CD4-positive, alpha-beta T cell (primary cell): ENCODE results near the gene EXOSC10. TPM values are rescaled to one million over a fixed set of nuclear protein-coding genes. Genes with fewer than 3 reads are reported as not detected.

Experiments
- ATAC-seq: fragments of 200-7000 bp; cut with Tn5 transposase; one replicate; pipeline ENCODE4 v1.10.0; 2022; ENCODE audit warnings: mild to moderate bottlenecking; ENCODE audit not compliant: poor library complexity
- CTCF ChIA-PET: fragments of 350-600 bp; sonication (Branson Sonifier 250); formaldehyde crosslinking; loops from one replicate; lab custom pipeline; 2021; ENCODE audit warnings: antibody characterized with exemption, inconsistent platforms; lab: Charles Lee
- POLR2A ChIA-PET: fragments of 350-600 bp; sonication (Branson Sonifier 250); formaldehyde crosslinking; loops from one replicate; lab custom pipeline; 2021; ENCODE audit warnings: antibody characterized with exemption, inconsistent platforms; lab: Charles Lee
- DNase-seq, 14 experiments: peaks; one replicate each; pipeline ENCODE4 v3.0.0-alpha.2; 2013 to 2020; ENCODE audit warnings: mixed read lengths in 2 of 14
- H3K27ac ChIP-seq, 2 donors: one replicate each; pipeline versions ENCODE4 v1.5.1 to v1.7.0; 2013; ENCODE audit warnings: low read length in 2 of 2, low read depth in 1 of 2, mild to moderate bottlenecking in 1 of 2
- H3K27me3 ChIP-seq, 2 experiments: 1 replicate in 1 of 2; 2 replicates in 1 of 2; pipeline versions ENCODE4 v1.6.1 to v1.7.0; 2013; ENCODE audit warnings: low read length in 2 of 2, control low read depth in 1 of 2, mild to moderate bottlenecking in 1 of 2, moderate library complexity in 1 of 2; ENCODE audit not compliant: insufficient read depth in 2 of 2, control insufficient read depth in 1 of 2
- H3K36me3 ChIP-seq: one replicate; pipeline ENCODE4 v1.6.1; 2013; ENCODE audit warnings: low read length, control low read depth; ENCODE audit not compliant: insufficient read depth
- H3K4me1 ChIP-seq: one replicate; pipeline ENCODE4 v1.6.1; 2013; ENCODE audit warnings: low read length, control low read depth; ENCODE audit not compliant: insufficient read depth
- H3K4me3 ChIP-seq: one replicate; pipeline ENCODE4 v1.5.1; 2013; ENCODE audit warnings: mild to moderate bottlenecking, low read length, moderate library complexity
- H3K9me3 ChIP-seq, 2 experiments: 1 replicate in 1 of 2; 2 replicates in 1 of 2; pipeline versions ENCODE4 v1.6.1 to v1.7.0; 2013; ENCODE audit warnings: low read length in 2 of 2, mild to moderate bottlenecking in 2 of 2, control low read depth in 1 of 2, moderate library complexity in 1 of 2; ENCODE audit not compliant: control insufficient read depth in 1 of 2, insufficient read depth in 1 of 2
- H3K27ac Mint-ChIP-seq: one replicate; pipeline ENCODE4 v1.8.0; 2020; ENCODE audit warnings: mixed read lengths
- H3K27me3 Mint-ChIP-seq: one replicate; pipeline ENCODE4 v1.8.0; 2021; ENCODE audit warnings: mixed read lengths
- H3K36me3 Mint-ChIP-seq: one replicate; pipeline ENCODE4 v1.8.0; 2021; ENCODE audit warnings: low read depth, mixed read lengths
- H3K4me1 Mint-ChIP-seq: one replicate; pipeline ENCODE4 v1.8.0; 2021; ENCODE audit warnings: low read depth, mixed read lengths
- H3K4me3 Mint-ChIP-seq: one replicate; pipeline ENCODE4 v1.8.0; 2020; ENCODE audit warnings: mild to moderate bottlenecking, mixed read lengths
- H3K9me3 Mint-ChIP-seq: one replicate; pipeline ENCODE4 v1.8.0; 2020; ENCODE audit warnings: mixed read lengths
- CTCF ChIP-seq: fragments of 200-600 bp; IDR thresholded peaks from one replicate; pipeline ENCODE4 v1.8.0; 2022; ENCODE audit warnings: antibody characterized with exemption, mild to moderate bottlenecking
- intact Hi-C, 2 experiments: fragments of 100-400 bp; cut with DNase I in 1 of 2; cut with micrococcal nuclease in 1 of 2; formaldehyde crosslinking; loops; one replicate each; pipeline versions ENCODE4 v1.15.1 to v1.9.0; 2023 to 2025; cut with DNase I, micrococcal nuclease
- total RNA-seq, 174 experiments: library from RNA in 2 of 174; stranded (reverse) in 2 of 174; gene quantifications; one replicate each; pipeline ENCODE4 v1.2.3 and lab custom pipeline; 2021 to 2026

The EXOSC10 gene
- total RNA-seq, 2 experiments from 2014 or later: 81.6 to 89.0 TPM

- Mint-ChIP-seq H3K27me3 (no peaks in the 10 kb centered on the region), H3K4me3 (no peak overlapping the region), H3K36me3 (peaks cover 84% of the 10 kb centered on the region), H3K4me1 (no peaks in the 10 kb centered on the region), H3K9me3 (no peaks in the 10 kb centered on the region), H3K27ac (no peak overlapping the region)
- CTCF ChIA-PET: no interaction called here
- Histone ChIP-seq H3K27me3 (no peaks in the 10 kb centered on the region), H3K9me3 (no peaks in the 10 kb centered on the region), H3K4me1 (no peaks in the 10 kb centered on the region), H3K36me3 (peaks cover 70% of the 10 kb centered on the region), H3K27ac (no peak overlapping the region), H3K4me3 (no peak overlapping the region)
- no peak for TF ChIP-seq CTCF
- intact Hi-C loops: no loop called here
- ATAC-seq: no peak
- no peak for DNase-seq
- POLR2A ChIA-PET: no interaction called here
These were observed 45.0 kb upstream of the EXOSC10 start for GRCh38 chr1:11144570-11145256.

- Histone ChIP-seq H3K9me3 (no peaks in the 10 kb centered on the region), H3K27ac (no peak overlapping the region), H3K36me3 (peaks cover 69% of the 10 kb centered on the region), H3K4me1 (no peaks in the 10 kb centered on the region), H3K27me3 (no peaks in the 10 kb centered on the region), H3K4me3 (no peak overlapping the region)
- Mint-ChIP-seq H3K27me3 (no peaks in the 10 kb centered on the region), H3K36me3 (peaks cover 84% of the 10 kb centered on the region), H3K9me3 (no peaks in the 10 kb centered on the region), H3K27ac (no peak overlapping the region), H3K4me1 (no peaks in the 10 kb centered on the region), H3K4me3 (no peak overlapping the region)
- POLR2A ChIA-PET: no interaction called here
- no peak for DNase-seq
- no peak for ATAC-seq
- CTCF ChIA-PET: no interaction called here
- no peak for TF ChIP-seq CTCF
- intact Hi-C loops: no loop called here
These were observed 44.2 kb upstream of the EXOSC10 start for GRCh38 chr1:11143907-11144306.

- peaks cover 84% of the 10 kb centered on the region for H3K36me3 Mint-ChIP-seq
These were observed 43.7 kb upstream of the EXOSC10 start for GRCh38 chr1:11143401-11143800.

More at GRCh38 chr1:11143401-11143800, 43.7 kb upstream of the EXOSC10 start:
- CTCF ChIA-PET: no interaction called here
- Mint-ChIP-seq H3K27me3 (no peaks in the 10 kb centered on the region), H3K27ac (no peak overlapping the region), H3K4me3 (no peak overlapping the region), H3K9me3 (no peaks in the 10 kb centered on the region), H3K4me1 (no peaks in the 10 kb centered on the region)
- Histone ChIP-seq H3K4me3 (no peak overlapping the region), H3K4me1 (no peaks in the 10 kb centered on the region), H3K36me3 (peaks cover 72% of the 10 kb centered on the region), H3K27me3 (no peaks in the 10 kb centered on the region), H3K9me3 (no peaks in the 10 kb centered on the region), H3K27ac (no peak overlapping the region)
- DNase-seq (no peak), ATAC-seq (no peak)
- TF ChIP-seq CTCF: no peak
- POLR2A ChIA-PET: no interaction called here
- intact Hi-C loops: no loop called here
